HTR-8/SVneo (cell line): Measurements from ENCODE around the gene MRPL2.

Experiments
- DNase-seq: peaks from one replicate; pipeline ENCODE4 v3.0.0; 2011; ENCODE audit warnings: low spot score, mixed read lengths; ENCODE audit not compliant: insufficient read length
- FAIRE-seq: peaks from 2 replicates; lab custom pipeline; 2011; peaks lifted over from hg19 to GRCh38; lab: Jason Lieb, UNC

MRPL2 gene

DNA sequence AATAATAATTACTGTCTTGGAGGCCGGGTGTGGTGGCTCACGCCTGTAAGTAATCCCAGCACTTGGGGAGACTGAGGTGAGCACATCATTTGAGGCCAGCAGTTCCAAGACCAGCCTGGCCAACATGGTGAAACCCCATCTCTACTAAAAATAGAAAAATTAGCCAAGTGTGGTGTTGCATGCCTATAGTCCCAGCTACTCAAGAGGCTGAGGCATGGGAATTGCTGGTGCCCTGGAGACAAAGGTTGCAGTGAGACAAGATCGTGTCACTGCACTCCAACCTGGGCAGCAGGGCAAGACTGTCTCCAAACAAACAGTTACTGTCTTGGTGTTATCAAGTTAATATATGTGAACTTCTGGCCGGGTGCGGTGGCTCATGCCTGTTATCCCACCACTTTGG lies 32.9 kb downstream of the MRPL2 start:
- DNase-seq (no peak), FAIRE-seq (no peak)

DNA sequence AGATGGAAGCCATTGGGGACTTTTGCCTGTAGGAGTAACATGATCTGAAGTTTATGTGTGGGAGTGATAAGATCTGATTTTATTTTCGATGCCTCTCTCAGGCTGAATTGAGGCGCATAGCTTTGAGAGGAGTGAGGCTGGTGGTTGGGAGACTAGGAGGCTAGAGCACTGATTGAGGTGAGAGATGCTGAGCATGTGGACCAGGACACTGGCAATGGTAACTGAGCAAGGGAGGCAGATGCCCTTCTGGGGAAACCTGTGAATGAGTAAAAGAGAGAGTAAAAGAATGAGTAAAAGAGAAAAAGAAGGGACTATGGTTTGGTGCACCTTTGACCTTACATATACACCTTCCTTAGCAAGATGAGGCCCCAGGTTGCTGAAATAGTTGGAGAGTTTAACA lies 34.8 kb downstream of the MRPL2 start:
- DNase-seq, result no peak
- no peak for FAIRE-seq

DNA sequence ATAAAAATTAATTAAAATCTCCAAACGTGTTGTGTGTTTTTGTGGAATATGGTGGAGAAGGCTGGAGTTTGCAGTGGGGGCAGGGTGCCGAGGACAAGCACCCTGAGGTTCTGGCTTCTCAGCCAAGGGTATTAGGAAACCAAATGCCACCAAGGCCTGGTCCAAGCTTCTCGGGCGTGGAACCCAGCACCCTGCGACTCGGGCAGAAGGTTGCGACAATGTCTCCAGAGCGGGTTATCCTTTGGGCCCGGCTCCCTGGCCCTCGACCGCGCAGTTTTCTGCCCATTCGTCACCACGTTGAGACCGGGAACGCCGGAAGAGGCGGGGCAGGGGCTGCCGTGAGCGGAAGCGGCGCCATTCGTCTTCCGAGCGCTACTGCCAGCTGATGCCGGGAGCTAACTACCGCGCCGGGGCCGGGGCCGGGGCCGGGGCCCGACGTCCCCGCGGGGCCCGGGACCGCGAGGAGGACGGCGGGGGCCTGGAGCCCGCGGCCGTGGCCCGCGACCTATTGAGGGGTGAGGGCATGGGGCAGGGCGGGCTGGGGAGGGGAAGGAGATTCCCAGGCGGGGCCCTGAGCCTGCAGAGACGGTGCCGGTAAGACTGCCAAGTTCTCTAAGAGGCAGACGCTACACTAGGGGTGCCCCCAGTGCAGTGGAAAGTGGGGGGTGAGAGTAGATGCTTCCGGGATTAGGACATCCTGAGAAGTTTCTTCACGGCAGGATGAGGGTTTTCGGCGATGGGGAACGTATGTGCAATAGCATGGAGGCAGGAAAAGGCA lies 37.8 kb downstream of the MRPL2 start, which contains the start of gene RRP36:
RRP36 (plus strand) TSS at position 354 of the 778 bp plus-strand sequence; CDS start at position 386, 32 bp downstream.
- no peak for FAIRE-seq

DNA sequence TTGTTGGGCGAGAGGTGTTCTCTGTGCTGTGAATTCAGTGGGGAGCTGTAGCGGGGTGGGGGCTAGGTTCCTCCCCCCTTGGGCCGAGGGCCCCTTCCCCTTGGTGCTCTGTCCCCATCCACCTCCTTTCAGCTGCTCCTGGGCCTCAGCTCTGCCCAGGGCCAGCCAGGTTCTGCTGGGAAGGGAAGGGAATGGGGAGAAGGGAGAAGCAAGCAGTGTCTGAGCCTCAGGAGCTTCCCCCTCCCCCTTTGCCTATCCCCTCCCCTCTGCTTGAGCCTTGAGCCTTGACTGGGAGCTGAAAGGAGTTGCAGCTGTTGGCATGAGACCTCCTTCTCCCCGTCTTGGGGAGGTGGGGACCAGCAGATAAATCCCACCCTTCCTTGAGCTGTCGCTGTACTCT lies 38.4 kb downstream of the MRPL2 start:
- no peak for FAIRE-seq
- no peak for DNase-seq

More for the DNA sequence above, 37.8 kb downstream of the MRPL2 start, which contains the start of gene RRP36:
- peak; percentile 85 for DNase-seq

DNA sequence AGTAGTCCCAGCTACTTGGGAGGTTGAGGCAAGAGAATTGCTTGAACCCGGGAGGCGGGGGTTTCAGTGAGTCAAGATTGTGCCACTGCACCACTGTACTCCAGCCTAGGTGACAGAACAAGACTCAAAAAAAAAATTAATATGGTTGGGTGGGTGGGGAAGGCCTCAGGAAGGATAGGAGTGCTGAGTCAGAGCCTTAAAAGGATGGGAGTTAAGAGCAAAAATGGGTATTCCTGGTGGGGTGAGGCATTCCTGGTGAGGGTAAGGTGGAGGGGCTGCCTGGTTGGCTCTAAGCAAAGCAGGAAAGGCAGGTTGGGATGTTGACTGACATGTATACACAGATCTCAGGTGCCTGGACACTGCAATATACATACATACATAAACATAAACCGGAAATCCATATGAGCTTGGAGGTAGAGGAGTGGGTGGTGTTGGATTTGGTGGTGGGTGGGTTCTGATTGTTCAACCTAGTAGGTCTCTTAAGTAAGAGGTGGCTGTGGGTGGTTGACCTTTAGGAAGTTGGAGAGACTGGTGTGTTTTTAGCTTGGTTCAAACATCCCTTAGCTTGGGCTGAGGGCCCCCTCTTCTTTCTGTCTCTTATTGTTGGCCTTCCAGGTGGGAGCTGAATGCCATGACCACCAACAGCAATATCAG lies 39.1 kb downstream of the MRPL2 start:
- no peak for FAIRE-seq

DNA sequence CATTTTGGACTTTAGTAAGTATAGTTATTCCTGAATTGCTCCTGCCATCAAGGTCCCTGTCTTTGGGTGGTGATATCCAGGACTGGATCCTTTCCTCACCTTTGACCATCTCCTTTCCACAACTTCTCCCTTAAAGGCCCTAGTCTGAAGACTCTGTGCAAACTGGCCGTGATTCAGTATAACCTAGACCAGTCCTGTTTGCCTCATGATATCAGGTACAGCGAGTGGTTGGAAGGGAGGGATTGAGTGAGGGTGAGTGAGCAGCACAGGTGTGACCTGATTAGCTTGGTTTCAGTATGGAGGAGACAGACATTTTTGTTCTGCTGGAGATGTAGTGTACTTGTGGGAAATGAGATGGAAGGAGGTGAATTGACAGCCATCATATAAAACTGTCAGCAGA lies 40.1 kb downstream of the MRPL2 start:
- FAIRE-seq, result no peak

More for the DNA sequence above, 39.1 kb downstream of the MRPL2 start:
- no peak for DNase-seq

DNA sequence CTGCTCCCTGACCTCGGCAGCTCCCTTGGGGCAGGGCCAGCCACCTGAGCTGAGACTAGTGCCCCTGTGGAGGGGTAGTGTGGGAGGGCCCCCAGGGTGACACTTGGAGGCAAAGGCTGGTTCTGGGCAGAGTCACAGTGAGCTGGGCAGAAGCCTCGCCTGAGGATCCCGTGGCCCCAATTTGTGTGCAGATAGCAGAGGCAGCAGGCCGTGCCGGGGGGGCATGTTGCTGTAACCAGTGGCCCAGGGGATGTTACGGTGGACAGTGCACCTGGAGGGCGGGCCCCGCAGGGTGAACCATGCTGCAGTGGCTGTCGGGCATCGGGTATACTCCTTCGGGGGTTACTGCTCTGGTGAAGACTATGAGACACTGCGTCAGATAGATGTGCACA lies 42.3 kb downstream of the MRPL2 start:
- DNase-seq (no peak), FAIRE-seq (no peak)

More for the DNA sequence above, 40.1 kb downstream of the MRPL2 start:
- DNase-seq, result no peak

DNA sequence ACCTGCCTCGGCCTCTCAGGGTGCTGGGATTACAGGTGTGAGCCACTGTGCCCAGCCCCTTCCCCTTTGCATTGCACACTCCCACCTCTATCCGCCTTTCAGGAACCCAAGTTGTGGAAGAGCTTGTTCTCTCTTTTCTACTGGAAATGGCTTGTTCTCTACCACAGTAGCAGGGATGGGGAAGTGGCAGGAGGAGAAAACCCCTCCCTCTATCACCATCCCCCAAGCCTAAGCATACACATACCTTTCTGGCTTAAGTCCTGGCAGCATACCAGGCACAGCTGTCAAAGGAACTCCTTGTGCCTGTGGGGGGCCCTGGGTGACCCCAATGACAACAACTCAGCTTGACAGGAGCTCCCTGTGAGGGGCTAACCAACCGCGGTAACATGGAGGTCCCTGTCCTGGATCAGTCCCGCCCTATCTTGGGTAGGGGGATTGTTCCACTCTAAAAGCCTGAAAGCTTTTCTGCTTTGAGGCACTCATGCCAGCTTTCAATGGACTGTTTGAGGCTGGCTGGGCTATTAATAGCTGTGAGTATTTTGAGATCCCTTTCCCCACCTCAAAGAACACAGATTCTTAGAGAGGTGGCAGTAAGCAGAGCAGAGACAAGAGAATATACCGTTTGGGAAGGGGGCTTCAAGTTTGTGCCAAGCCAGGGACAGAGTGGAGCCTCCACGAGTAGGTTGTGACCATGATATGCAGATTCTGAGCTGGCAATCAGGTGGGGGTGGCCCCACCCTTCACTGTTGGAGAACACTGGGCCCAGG lies 42.9 kb downstream of the MRPL2 start:
- FAIRE-seq, result no peak
- no peak for DNase-seq

DNA sequence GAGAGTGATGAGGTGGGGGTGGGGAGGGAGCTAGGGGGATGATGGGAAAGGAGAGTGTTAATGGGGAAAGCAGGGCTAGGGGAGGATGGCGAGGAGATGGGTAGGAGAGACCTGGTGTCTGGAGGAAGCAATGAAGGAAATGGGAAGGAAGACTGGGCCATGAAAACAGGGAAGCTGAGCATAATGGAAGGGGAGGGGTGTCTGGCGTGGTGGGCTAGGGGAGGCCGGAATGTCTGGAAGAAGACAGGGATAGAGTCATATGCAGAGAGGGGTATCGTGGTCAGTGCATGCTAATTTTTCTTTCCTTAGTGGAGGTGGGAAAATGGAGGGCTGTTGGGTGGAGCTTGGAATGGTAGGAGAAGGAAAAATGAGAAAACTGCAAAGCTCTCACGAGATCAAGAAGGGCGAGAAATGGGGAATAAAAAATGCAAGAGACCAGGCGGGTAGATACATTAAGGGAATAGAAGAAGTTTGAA lies 44.8 kb downstream of the MRPL2 start:
- FAIRE-seq (no peak), DNase-seq (no peak)

DNA sequence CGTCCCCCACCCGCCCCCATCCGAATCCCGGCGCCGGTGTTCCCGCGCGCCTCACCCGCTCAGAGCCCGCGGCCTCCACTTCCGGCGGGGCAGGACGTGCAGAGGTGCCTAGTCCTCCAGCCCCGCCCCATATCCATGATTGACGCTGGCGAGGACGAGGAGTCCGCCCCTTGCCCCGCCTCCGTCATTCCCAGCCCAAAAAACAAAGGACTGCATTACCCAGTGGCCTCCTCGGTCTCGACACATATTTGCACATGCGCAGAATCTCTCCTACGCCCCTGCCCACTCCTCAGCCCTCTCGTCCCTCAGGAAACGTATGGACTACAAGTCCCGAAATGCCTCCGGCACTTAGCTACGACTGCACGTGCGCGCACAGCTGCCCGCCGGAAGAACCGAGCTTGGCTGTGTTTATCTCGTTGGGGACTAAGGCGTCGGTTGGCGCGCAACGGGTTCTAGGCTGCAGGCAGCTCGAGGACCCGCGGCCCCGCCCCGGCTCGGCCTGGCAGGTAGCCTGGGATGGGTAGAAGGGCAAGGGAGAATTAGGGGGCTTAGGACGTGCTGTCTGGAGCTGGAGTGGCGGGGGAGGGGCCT lies 45.3 kb downstream of the MRPL2 start, which contains the start of the genes KLHDC3 and MEA1:
KLHDC3 (plus strand) TSS at position 407 of the 591 bp plus-strand sequence. CDS start 2,944 bp downstream, outside the sequence.
MEA1 (minus strand) TSS at position 104 of the 591 bp plus-strand sequence. CDS start 133 bp downstream, outside the sequence.
- DNase-seq (peak; percentile 100), FAIRE-seq (peak; percentile 96)

DNA sequence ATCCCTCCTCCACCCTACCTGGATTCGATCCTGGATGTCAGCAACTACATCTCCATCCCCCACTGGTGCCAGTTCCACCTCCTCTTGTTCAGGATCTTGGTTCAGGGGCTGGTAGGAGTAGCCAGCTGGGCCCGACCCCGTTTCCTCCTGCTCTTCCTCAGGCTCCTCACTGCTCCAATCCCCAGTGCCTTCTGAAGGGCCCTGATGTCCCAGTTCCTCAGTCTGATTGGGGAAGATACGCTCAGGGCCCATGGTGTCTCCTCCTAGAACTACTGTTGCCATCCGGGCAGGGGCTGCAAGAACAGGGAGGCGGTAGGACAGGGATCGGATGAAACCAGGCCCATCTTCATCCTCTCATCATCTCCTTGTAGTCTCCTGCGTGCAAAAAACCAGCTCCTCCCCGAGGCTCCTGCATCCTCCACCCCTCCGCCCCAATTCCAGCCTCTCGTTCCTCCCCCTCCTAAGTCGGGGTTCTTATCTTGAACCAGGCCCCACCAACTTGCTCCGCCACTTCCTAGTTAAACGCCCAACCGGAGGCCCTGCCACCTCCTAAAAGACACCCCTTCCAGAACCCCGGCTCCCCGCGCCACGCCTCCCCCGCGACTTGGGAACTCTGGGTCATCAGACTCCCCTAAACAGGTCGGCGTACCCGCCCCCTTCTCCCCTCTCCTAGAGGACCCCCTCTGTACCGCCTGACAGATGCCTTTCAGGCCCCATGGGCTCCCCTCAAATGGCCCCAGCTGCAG lies 46.0 kb downstream of the MRPL2 start:
- FAIRE-seq, result no peak
- DNase-seq, result no peak

DNA sequence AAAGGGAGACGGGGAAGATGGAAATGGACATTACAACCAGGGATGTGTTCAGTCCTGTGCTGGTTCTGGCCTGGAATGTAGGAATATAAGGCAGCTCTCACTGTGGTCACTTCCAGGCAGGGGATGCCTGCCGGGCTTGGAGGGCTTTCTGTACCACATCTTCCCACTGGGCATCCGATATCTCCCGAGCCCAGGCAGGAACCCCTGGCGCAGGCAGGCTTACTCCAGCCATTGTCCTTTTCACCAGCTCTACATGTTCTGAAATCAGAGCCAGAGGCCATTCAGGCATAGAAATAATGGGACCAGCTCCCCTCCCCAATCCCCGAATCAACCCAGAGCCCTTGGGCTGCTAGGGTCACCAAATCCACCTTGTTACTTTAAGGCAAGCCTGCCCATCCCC lies 46.9 kb downstream of the MRPL2 start:
- DNase-seq (no peak), FAIRE-seq (no peak)

DNA sequence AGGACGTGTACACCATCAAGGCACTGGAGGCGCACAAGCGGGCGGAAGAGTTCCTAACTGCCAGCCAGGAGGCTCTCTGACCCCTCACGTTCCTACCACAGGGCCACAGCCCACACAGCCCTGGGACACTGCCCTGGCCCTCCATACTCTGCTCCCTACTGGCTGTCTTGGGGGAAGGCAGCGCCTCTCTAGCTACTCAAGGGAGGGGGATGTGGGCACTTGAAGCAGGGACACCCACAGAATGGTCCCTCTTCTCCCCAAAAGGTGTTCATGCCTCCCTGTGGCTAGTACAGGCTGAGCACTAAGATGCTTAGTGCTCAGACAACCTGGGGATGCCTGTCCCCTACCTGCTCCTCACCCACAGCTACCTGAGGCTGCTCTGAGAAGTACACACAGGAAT lies 48.0 kb downstream of the MRPL2 start:
- DNase-seq (no peak), FAIRE-seq (no peak)

DNA sequence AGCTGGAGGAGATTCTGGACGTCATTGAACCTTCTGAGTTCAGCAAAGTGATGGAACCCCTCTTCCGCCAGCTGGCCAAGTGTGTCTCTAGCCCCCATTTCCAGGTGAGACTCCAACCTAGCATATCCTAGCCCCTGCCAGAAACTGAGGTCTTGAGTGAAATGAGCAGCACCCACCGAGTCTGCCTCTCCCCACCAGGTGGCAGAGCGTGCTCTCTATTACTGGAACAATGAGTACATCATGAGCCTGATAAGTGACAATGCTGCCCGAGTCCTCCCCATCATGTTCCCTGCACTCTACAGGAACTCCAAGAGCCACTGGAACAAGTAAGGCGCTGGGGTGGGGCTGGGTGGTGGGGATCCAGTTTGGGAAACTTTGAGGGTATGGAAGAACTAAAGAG lies 50.1 kb downstream of the MRPL2 start:
- DNase-seq (peak; percentile 35), FAIRE-seq (no peak)

DNA sequence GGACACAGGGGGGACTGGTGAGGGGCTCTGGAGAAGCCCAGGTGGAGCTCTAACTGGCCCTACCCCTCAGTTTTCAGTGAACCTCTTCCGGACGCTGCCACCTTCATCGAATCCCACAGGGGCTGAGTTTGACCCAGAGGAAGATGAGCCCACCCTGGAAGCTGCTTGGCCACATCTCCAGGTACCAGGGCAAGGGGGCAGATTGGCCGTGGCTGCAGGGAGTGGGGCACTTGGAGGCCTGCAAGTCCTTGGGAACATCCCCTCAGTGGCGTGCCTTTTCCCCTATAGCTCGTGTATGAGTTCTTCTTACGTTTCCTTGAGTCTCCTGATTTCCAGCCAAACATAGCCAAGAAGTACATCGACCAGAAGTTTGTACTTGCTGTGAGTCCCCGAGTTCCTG lies 52.1 kb downstream of the MRPL2 start:
- no peak for DNase-seq
- FAIRE-seq, result no peak

DNA sequence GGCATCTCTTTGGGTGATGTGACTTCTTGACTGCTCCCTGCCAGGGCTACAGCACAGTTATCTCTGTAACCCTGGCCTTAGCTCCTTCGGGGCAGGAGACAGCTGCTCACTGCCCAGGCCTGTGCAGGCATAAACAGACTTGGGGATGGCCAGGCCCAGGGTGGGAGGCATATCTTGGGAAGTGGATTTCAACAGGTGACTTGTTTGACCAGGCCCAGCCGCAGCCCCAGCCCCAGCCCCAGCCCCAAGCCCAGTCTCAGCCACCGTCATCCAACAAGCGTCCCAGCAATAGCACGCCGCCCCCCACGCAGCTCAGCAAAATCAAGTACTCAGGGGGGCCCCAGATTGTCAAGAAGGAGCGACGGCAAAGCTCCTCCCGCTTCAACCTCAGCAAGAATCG lies 53.0 kb downstream of the MRPL2 start:
- FAIRE-seq, result no peak

DNA sequence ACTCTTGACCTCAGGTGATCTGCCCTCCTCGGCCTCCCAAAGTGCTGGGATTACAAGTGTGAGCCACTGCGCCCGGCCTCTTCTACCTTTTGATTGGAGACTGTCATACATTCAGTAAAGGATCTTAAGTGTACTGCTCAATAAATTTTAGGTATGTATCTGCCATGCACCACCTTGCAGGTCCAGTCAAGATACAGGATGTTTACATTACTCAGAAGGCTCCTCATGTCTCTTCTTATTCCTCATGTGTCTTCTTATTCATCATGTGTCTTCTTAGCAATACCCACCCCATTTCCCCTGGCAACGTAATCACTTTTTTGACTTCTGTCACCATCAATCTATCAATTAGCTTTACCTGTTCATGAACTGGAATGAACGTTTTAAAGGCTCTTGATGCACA lies 53.4 kb downstream of the MRPL2 start:
- FAIRE-seq (no peak), DNase-seq (no peak)

More for the DNA sequence above, 53.0 kb downstream of the MRPL2 start:
- DNase-seq, result no peak
